ENCODE data around the gene PCDHGA2. TPM values are rescaled to one million over a fixed set of nuclear protein-coding genes. Genes with fewer than 3 reads are reported as not detected.
"Not testable (repeated sequence)": the region's sequence is repeated elsewhere in the genome, so short reads cannot be mapped to it uniquely, and the experiment has no call there.

Gene PCDHGA2
- polyA plus RNA-seq, 1 experiment, result 6.7 TPM

DNA sequence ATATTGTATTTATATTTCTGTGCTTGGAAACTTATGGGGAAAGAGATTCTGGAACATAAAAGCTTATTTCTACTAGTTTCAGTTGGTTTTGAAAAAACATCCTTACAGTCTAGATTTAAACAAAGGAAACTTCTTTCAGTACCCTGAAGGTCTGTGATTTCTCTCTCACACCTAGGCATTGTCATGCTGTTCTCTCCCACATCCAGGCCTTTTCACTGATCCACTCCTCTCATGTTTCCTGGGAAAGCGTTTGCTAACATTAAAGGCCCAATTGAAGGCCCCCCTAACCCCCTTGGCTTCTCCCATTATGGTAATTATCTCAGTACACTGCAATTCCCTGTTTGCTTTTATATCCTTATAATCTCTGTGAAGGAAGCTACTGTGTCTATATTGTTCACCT is 4.2 kb downstream of the PCDHGA2 start:
- TF ChIP-seq, protein P1, sequence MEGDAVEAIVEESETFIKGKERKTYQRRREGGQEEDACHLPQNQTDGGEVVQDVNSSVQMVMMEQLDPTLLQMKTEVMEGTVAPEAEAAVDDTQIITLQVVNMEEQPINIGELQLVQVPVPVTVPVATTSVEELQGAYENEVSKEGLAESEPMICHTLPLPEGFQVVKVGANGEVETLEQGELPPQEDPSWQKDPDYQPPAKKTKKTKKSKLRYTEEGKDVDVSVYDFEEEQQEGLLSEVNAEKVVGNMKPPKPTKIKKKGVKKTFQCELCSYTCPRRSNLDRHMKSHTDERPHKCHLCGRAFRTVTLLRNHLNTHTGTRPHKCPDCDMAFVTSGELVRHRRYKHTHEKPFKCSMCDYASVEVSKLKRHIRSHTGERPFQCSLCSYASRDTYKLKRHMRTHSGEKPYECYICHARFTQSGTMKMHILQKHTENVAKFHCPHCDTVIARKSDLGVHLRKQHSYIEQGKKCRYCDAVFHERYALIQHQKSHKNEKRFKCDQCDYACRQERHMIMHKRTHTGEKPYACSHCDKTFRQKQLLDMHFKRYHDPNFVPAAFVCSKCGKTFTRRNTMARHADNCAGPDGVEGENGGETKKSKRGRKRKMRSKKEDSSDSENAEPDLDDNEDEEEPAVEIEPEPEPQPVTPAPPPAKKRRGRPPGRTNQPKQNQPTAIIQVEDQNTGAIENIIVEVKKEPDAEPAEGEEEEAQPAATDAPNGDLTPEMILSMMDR (IDR thresholded peaks at IDR 0.05; ENCODE audit: insufficient read depth, low read depth, low read length), result no peak
- DNase-seq (ENCODE audit: low read depth), result no peak
- Histone ChIP-seq H3K27me3 (ENCODE audit: control insufficient read depth, insufficient read depth, low read length) (no peaks in the 10 kb centered on the region), H3K36me3 (ENCODE audit: control insufficient read depth, insufficient read depth, low read length) (no peaks in the 10 kb centered on the region), H3K4me3 (ENCODE audit: low read depth, low read length) (no peak overlapping the region)
- CTCF ChIA-PET, result interaction anchor here (0.5 to 3.4 kb wide), 10 partner anchors 10 to 220 kb away, joined by 3 to 17 read pairs (median 6); partner anchors contain the start of genes PCDHGA1, PCDHGA4, PCDHGB2 and TAF7
- POLR2A ChIA-PET, result no interaction called here

DNA sequence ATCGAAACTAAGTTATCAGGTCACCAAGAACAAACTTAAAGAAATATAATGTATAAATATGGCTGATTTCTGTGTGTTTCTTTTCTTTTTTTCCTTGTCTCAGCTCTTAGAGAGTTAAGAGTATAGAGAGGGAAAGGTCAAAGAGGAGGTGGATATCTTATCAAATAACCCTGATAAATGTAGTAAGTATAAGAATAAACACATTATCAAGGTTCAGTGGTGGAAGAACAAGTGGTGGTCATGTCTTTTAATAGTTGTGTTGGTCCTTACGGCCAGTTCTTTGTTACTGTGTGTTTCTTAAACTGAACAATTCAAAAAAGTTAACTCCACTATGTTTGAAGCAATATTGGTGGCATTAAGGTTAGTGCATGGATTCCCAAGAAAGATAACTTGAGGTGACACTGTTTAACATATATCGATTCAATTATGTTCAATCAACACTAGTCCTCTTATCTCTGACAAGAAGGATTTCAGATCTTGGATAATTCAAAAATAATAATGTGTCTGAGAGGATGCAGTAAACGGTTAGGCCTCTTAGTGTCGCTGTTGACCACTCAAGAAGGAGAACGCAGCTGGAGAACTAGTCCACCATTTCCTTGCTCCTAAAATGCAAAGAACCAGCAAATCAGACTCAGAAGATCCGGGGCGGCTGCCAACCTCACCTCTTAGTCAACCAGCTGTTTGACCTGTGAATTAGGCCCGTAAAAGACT is 4.8 kb downstream of the PCDHGA2 start, which contains the start of gene PCDHGA3:
Gene PCDHGA3, plus strand, starts transcription at position 588 of the 711 bp plus-strand sequence. CDS start 205 bp downstream, outside the sequence.
- CTCF ChIA-PET, result interaction anchor here (0.8 to 3.4 kb wide), 14 partner anchors 9 to 224 kb away, joined by 3 to 17 read pairs (median 6); partner anchors contain the start of genes PCDHGA1, PCDHGA12, PCDHGA4 and PCDHGB2
- no peak for DNase-seq (ENCODE audit: low read depth)
- H3K27me3 ChIP-seq (ENCODE audit: control insufficient read depth, insufficient read depth, low read length), result no peaks in the 10 kb centered on the region
- POLR2A ChIA-PET, result no interaction called here
- H3K36me3 ChIP-seq (ENCODE audit: control insufficient read depth, insufficient read depth, low read length), result no peaks in the 10 kb centered on the region
- TF ChIP-seq, protein P1 (IDR thresholded peaks at IDR 0.05; ENCODE audit: insufficient read depth, low read depth, low read length), result peak; percentile 42; the same call in 1 of the 2 replicates
- H3K4me3 ChIP-seq (ENCODE audit: low read depth, low read length), result peak within 1 kb of the TSS; percentile 18

DNA sequence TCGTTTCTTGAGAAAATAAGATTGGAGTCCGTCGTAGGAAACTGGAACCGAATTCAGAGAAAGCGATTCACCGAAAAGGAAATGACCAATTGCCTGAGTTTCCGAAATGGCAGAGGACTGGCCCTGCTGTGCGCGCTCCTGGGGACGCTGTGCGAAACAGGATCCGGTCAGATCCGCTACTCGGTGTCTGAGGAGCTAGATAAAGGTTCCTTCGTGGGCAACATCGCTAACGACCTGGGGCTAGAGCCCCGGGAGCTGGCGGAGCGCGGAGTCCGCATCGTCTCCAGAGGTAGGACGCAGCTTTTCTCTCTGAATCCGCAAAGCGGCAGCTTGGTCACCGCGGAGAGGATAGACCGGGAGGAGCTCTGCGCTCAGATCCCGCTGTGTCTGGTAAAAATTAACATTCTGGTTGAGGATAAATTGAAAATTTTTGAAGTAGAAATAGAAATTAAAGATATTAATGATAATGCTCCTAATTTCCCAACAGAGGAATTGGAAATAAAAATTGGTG is 5.4 kb downstream of the PCDHGA2 start:
- Histone ChIP-seq H3K36me3 (ENCODE audit: control insufficient read depth, insufficient read depth, low read length) (no peaks in the 10 kb centered on the region), H3K4me3 (ENCODE audit: low read depth, low read length) (peak overlapping the region; percentile 18), H3K27me3 (ENCODE audit: control insufficient read depth, insufficient read depth, low read length) (no peaks in the 10 kb centered on the region)
- TF ChIP-seq, protein P1 (IDR thresholded peaks at IDR 0.05; ENCODE audit: insufficient read depth, low read depth, low read length), result no peak
- ChIA-PET CTCF (interaction anchor here (0.6 to 3.4 kb wide), 13 partner anchors 9 to 223 kb away, joined by 3 to 17 read pairs (median 8); partner anchors contain the start of genes PCDHGA1, PCDHGA12, PCDHGA4 and PCDHGB3), POLR2A (no interaction called here)
- no peak for DNase-seq (ENCODE audit: low read depth)

DNA sequence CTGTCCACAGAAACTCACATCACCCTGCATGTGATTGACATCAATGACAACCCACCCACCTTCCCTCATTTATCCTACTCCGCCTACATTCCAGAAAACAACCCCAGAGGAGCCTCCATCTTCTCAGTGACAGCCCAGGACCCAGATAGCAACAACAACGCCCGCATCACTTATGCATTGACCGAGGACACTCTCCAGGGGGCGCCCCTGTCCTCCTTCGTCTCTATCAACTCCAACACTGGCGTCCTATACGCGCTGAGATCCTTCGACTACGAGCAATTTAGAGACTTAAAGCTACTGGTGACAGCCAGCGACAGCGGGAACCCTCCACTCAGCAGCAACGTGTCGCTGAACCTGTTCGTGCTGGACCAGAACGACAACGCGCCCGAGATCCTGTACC is 6.8 kb downstream of the PCDHGA2 start:
- H3K36me3 ChIP-seq (ENCODE audit: control insufficient read depth, insufficient read depth, low read length), result no peaks in the 10 kb centered on the region
- DNase-seq (ENCODE audit: low read depth), result no peak
- POLR2A ChIA-PET, result no interaction called here
- no peak overlapping the region for H3K4me3 ChIP-seq (ENCODE audit: low read depth, low read length)
- H3K27me3 ChIP-seq (ENCODE audit: control insufficient read depth, insufficient read depth, low read length), result no peaks in the 10 kb centered on the region
- TF ChIP-seq, protein P1 (IDR thresholded peaks at IDR 0.05; ENCODE audit: insufficient read depth, low read depth, low read length), result no peak
- CTCF ChIA-PET, result no interaction called here

DNA sequence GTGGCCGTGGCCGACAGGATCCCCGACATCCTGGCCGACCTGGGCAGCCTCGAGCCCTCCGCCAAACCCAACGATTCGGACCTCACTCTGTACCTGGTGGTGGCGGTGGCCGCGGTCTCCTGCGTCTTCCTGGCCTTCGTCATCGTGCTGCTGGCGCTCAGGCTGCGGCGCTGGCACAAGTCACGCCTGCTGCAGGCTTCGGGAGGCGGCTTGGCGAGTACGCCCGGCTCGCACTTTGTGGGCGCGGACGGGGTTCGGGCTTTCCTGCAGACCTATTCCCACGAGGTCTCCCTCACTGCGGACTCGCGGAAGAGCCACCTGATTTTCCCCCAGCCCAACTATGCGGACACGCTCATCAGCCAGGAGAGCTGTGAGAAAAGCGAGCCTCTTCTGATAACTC is 7.5 kb downstream of the PCDHGA2 start:
- DNase-seq (ENCODE audit: low read depth); POLR2A ChIA-PET; H3K36me3 ChIP-seq (ENCODE audit: control insufficient read depth, insufficient read depth, low read length); H3K27me3 ChIP-seq (ENCODE audit: control insufficient read depth, insufficient read depth, low read length); H3K4me3 ChIP-seq (ENCODE audit: low read depth, low read length): not testable (repeated sequence)
- CTCF ChIA-PET, result interaction anchor here (1.2 kb wide), 1 partner anchor 9 kb away, joined by 4 read pairs; the partner anchor contains the start of gene PCDHGA4
